H9 (cell line): ENCODE data around the gene CDR2. TPM values are rescaled to one million over a fixed set of nuclear protein-coding genes. Genes with fewer than 3 reads are reported as not detected.

ENCODE experiments used
- DNase-seq: peaks from one replicate; pipeline ENCODE4 v3.0.0-alpha.2; 2017
- H2AFZ ChIP-seq: one replicate; pipeline ENCODE4 v1.6.1; 2013; ENCODE audit warnings: mild to moderate bottlenecking, low read length, control low read depth, moderate library complexity
- H2AK5ac ChIP-seq: 2 replicates; pipeline ENCODE4 v1.6.1; 2013; ENCODE audit warnings: low read length, control low read depth, mixed read lengths; ENCODE audit not compliant: insufficient read length
- H2BK120ac ChIP-seq: one replicate; pipeline ENCODE4 v1.6.1; 2013; ENCODE audit warnings: low read depth, mild to moderate bottlenecking, low read length, control low read depth, inconsistent platforms; ENCODE audit not compliant: poor library complexity, severe bottlenecking
- H2BK12ac ChIP-seq: 2 replicates; pipeline ENCODE4 v1.6.1; 2013; ENCODE audit warnings: low read length, control low read depth, mixed read lengths, low read depth; ENCODE audit not compliant: insufficient read length
- H2BK15ac ChIP-seq: 2 replicates; pipeline ENCODE4 v1.6.1; 2013; ENCODE audit warnings: low read depth, low read length, control low read depth
- H2BK20ac ChIP-seq: one replicate; pipeline ENCODE4 v1.6.1; 2013; ENCODE audit warnings: low read depth, mild to moderate bottlenecking, low read length, control low read depth, inconsistent platforms; ENCODE audit not compliant: poor library complexity, severe bottlenecking
- H2BK5ac ChIP-seq: 2 replicates; pipeline ENCODE4 v1.6.1; 2013; ENCODE audit warnings: low read length, control low read depth, mixed read lengths; ENCODE audit not compliant: insufficient read length
- H3K14ac ChIP-seq: 2 replicates; pipeline ENCODE4 v1.6.1; 2013; ENCODE audit warnings: low read length, control low read depth; ENCODE audit not compliant: insufficient read depth
- H3K18ac ChIP-seq: 2 replicates; pipeline ENCODE4 v1.6.1; 2013; ENCODE audit warnings: low read depth, mild to moderate bottlenecking, mixed read lengths, low read length, control low read depth; ENCODE audit not compliant: insufficient read length
- H3K23ac ChIP-seq: 2 replicates; pipeline ENCODE4 v1.6.1; 2013; ENCODE audit warnings: low read length, control low read depth, mixed read lengths, low read depth; ENCODE audit not compliant: insufficient read length
- H3K23me2 ChIP-seq: 2 replicates; pipeline ENCODE4 v1.6.1; 2013; ENCODE audit warnings: low read depth, mild to moderate bottlenecking, mixed read lengths, low read length, control low read depth; ENCODE audit not compliant: insufficient read length, poor library complexity, severe bottlenecking
- H3K27ac ChIP-seq: 2 replicates; pipeline ENCODE4 v1.5.1; 2013; ENCODE audit warnings: low read length, control low read depth, mixed read lengths, low read depth; ENCODE audit not compliant: insufficient read length
- H3K27me3 ChIP-seq: 2 replicates; pipeline ENCODE4 v1.6.1; 2013; ENCODE audit warnings: low read length, control low read depth, inconsistent platforms; ENCODE audit not compliant: insufficient read depth
- H3K4ac ChIP-seq: 2 replicates; pipeline ENCODE4 v1.6.1; 2013; ENCODE audit warnings: low read depth, mild to moderate bottlenecking, control low read depth, inconsistent platforms, low read length, moderate library complexity
- H3K4me1 ChIP-seq: 2 replicates; pipeline ENCODE4 v1.6.1; 2013; ENCODE audit warnings: low read length, control low read depth, inconsistent platforms; ENCODE audit not compliant: insufficient read depth
- H3K4me2 ChIP-seq: 2 replicates; pipeline ENCODE4 v1.6.1; 2013; ENCODE audit warnings: low read length, control low read depth, mixed read lengths; ENCODE audit not compliant: insufficient read length, insufficient read depth
- H3K56ac ChIP-seq: 2 replicates; pipeline ENCODE4 v1.6.1; 2013; ENCODE audit warnings: low read depth, mild to moderate bottlenecking, mixed read lengths, low read length, control low read depth; ENCODE audit not compliant: insufficient read length
- H3K79me1 ChIP-seq: 2 replicates; pipeline ENCODE4 v1.6.1; 2013; ENCODE audit warnings: low read depth, mild to moderate bottlenecking, moderate library complexity, low read length, control low read depth, inconsistent platforms; ENCODE audit not compliant: insufficient read depth, poor library complexity, severe bottlenecking
- H3K79me2 ChIP-seq: 2 replicates; pipeline ENCODE4 v1.6.1; 2013; ENCODE audit warnings: low read length, control low read depth, inconsistent platforms; ENCODE audit not compliant: insufficient read depth
- H3K9ac ChIP-seq: 2 replicates; pipeline ENCODE4 v1.6.1; 2013; ENCODE audit warnings: low read length, control low read depth, mixed read lengths; ENCODE audit not compliant: insufficient read length; ENCODE audit errors: extremely low read depth
- H3K9me3 ChIP-seq: one replicate; pipeline ENCODE4 v1.6.1; 2013; ENCODE audit warnings: low read depth, low read length, inconsistent platforms; ENCODE audit not compliant: control insufficient read depth
- H3T11ph ChIP-seq: one replicate; pipeline ENCODE4 v1.6.1; 2013; ENCODE audit warnings: mild to moderate bottlenecking, low read length, control low read depth, inconsistent platforms
- H4K20me1 ChIP-seq: one replicate; pipeline ENCODE4 v1.6.1; 2013; ENCODE audit not compliant: control insufficient read depth, insufficient read length, insufficient read depth
- H4K5ac ChIP-seq: 2 replicates; pipeline ENCODE4 v1.6.1; 2013; ENCODE audit warnings: low read depth, mild to moderate bottlenecking, mixed read lengths, low read length, control low read depth; ENCODE audit not compliant: insufficient read length
- H4K8ac ChIP-seq: replicated peaks from 2 replicates; pipeline ENCODE4 v1.6.1; 2013; ENCODE audit warnings: low read length, control low read depth, mixed read lengths, low read depth; ENCODE audit not compliant: insufficient read length
- H4K91ac ChIP-seq: 2 replicates; pipeline ENCODE4 v1.6.1; 2013; ENCODE audit warnings: low read depth, mild to moderate bottlenecking, moderate library complexity, mixed read lengths, low read length, control low read depth; ENCODE audit not compliant: insufficient read length
- H3K27ac Mint-ChIP-seq, 3 experiments: 2 replicates in 2 of 3; 3 replicates in 1 of 3; pipeline ENCODE4 v1.8.0; 2020 to 2021; ENCODE audit warnings: mixed read lengths in 3 of 3, mild to moderate bottlenecking in 1 of 3, moderate library complexity in 1 of 3
- H3K27me3 Mint-ChIP-seq: 2 replicates; pipeline ENCODE4 v1.8.0; 2021; ENCODE audit warnings: low read depth, mild to moderate bottlenecking, moderate library complexity, mixed read lengths
- H3K36me3 Mint-ChIP-seq, 3 experiments: 2 replicates in 2 of 3; 3 replicates in 1 of 3; pipeline ENCODE4 v1.8.0; 2020 to 2021; ENCODE audit warnings: low read depth in 3 of 3, mixed read lengths in 3 of 3; ENCODE audit not compliant: insufficient read depth in 1 of 3
- H3K4me1 Mint-ChIP-seq, 2 experiments: 2 replicates each; pipeline ENCODE4 v1.8.0; 2020; ENCODE audit warnings: mixed read lengths in 2 of 2
- H3K4me3 Mint-ChIP-seq, 2 experiments: 2 replicates in 1 of 2; 3 replicates in 1 of 2; pipeline ENCODE4 v1.8.0; 2020 to 2021; ENCODE audit warnings: mild to moderate bottlenecking in 2 of 2, mixed read lengths in 2 of 2, moderate library complexity in 1 of 2
- H3K9me3 Mint-ChIP-seq, 2 experiments: 2 replicates in 1 of 2; 3 replicates in 1 of 2; pipeline ENCODE4 v1.8.0; 2020; ENCODE audit warnings: mild to moderate bottlenecking in 2 of 2, mixed read lengths in 2 of 2, moderate library complexity in 1 of 2
- CTCF ChIP-seq: fragments of 200-600 bp; sonication (generic); conservative IDR thresholded peaks from 3 replicates; pipeline ENCODE4 v1.8.0; 2021; ENCODE audit warnings: antibody characterized with exemption, mild to moderate bottlenecking
- WGBS: extraction: QIAGEN DNeasy Blood & Tissue Kit; methylation state at CpG from one replicate; pipeline ENCODE4 v1.1.7; 2013; ENCODE audit warnings: missing lambda C conversion rate, low lambda C conversion rate, mixed read lengths; ENCODE audit not compliant: insufficient read length; ENCODE audit errors: extremely low coverage; 5-methylcytosine and 5-hydroxymethylcytosine counted together
- total RNA-seq: library from RNA; stranded (reverse); gene quantifications from 2 replicates; pipeline ENCODE4 v1.2.1, GENCODE V29; 2021

CDR2 gene
- total RNA-seq, 1 experiment from 2014 or later: 33.4 TPM

- Mint-ChIP-seq H3K36me3 (no peaks in the 10 kb centered on the region), H3K27ac (no peak overlapping the region), H3K4me1 (no peaks in the 10 kb centered on the region), H3K4me3 (no peak overlapping the region), H3K9me3 (no peaks in the 10 kb centered on the region), H3K27me3 (no peaks in the 10 kb centered on the region)
- Histone ChIP-seq H3K18ac (no peak overlapping the region), H4K91ac (no peak overlapping the region), H3K14ac (no peak overlapping the region), H2BK15ac (no peak overlapping the region), H2BK20ac (no peak overlapping the region), H3K79me1 (no peaks in the 10 kb centered on the region), H2AFZ (no peak overlapping the region), H4K8ac (no peak overlapping the region), H3K79me2 (no peaks in the 10 kb centered on the region), H2BK5ac (no peak overlapping the region), H2AK5ac (no peak overlapping the region), H3K27ac (no peak overlapping the region), H3K9ac (no peak overlapping the region), H3K4me2 (no peak overlapping the region), H3K4me1 (no peaks in the 10 kb centered on the region), H3K23me2 (no peaks in the 10 kb centered on the region), H3K23ac (no peak overlapping the region), H4K5ac (no peak overlapping the region), H3K27me3 (no peaks in the 10 kb centered on the region), H2BK120ac (no peak overlapping the region), H2BK12ac (no peak overlapping the region), H3K4ac (no peak overlapping the region), H3K56ac (no peak overlapping the region), H4K20me1 (no peaks in the 10 kb centered on the region), H3T11ph (no peak overlapping the region), H3K9me3 (no peaks in the 10 kb centered on the region)
- no peak for DNase-seq
- no peak for TF ChIP-seq CTCF
- WGBS: no CpG with 5 or more reads among the region's 1 CpG
Measured at GRCh38 chr16:22397464-22397863, 23.0 kb upstream of the CDR2 start.
